ENCODE results near the gene GBE1. TPM values are rescaled to one million over a fixed set of nuclear protein-coding genes. Genes with fewer than 3 reads are reported as not detected.

Gene GBE1
- total RNA-seq, 5 donors from 2014 or later (not counting 1 experiment from before 2014, with no cell fraction given) = 8.1 to 9.2 (median 8.7) TPM

- H3K4me1 ChIP-seq (ENCODE audit: control insufficient read depth in 1 of 2, extremely low read depth in 1 of 2, insufficient read depth in 2 of 2, low read length in 2 of 2) = no peaks in the 10 kb centered on the region
- ATAC-seq (replicated peaks in 1 of 4) = no peak
- no CpG with 5 or more reads among the region's 1 CpG for WGBS (ENCODE audit: insufficient coverage)
- no peaks in the 10 kb centered on the region for H3K9me3 Mint-ChIP-seq
- no peaks in the 10 kb centered on the region for H3K27me3 ChIP-seq (replicated peaks in 1 of 2; ENCODE audit: control insufficient read depth in 2 of 2, extremely low read depth in 1 of 2, insufficient read depth in 2 of 2, low read length in 1 of 2)
- H3K9me3 ChIP-seq = no peaks in the 10 kb centered on the region
- H3K27me3 Mint-ChIP-seq = no peaks in the 10 kb centered on the region
- H3K4me3 Mint-ChIP-seq = no peak overlapping the region
- no peaks in the 10 kb centered on the region for H3K36me3 ChIP-seq (ENCODE audit: control insufficient read depth in 2 of 2, extremely low read depth in 1 of 2, insufficient read depth in 1 of 2, low read length in 1 of 2)
- peaks cover 17% of the 10 kb centered on the region for H3K36me3 Mint-ChIP-seq
- H3K4me3 ChIP-seq (ENCODE audit: control insufficient read depth in 1 of 2, extremely low read depth in 1 of 2, low read length in 1 of 2) = no peak overlapping the region
- no peak overlapping the region for H3K27ac ChIP-seq (ENCODE audit: low read length)
- no peaks in the 10 kb centered on the region for H3K4me1 Mint-ChIP-seq
- ChIA-PET CTCF (no interaction called here), POLR2A (no interaction called here)
- H3K27ac Mint-ChIP-seq = no peak overlapping the region
- no peak for DNase-seq
These were observed 203.3 kb downstream of the GBE1 start for GRCh38 chr3:81558106-81558505.

- Mint-ChIP-seq H3K27ac (no peak overlapping the region), H3K4me3 (no peak overlapping the region), H3K27me3 (no peaks in the 10 kb centered on the region), H3K4me1 (no peaks in the 10 kb centered on the region), H3K36me3 (peaks cover 25% of the 10 kb centered on the region), H3K9me3 (peaks cover 8 to 15% (median 9%) of the 10 kb centered on the region in 3 donors)
- ATAC-seq (replicated peaks in 1 of 4) (no peak), DNase-seq (no peak)
- Histone ChIP-seq H3K4me1 (ENCODE audit: control insufficient read depth in 1 of 2, extremely low read depth in 1 of 2, insufficient read depth in 2 of 2, low read length in 2 of 2) (no peaks in the 10 kb centered on the region), H3K4me3 (ENCODE audit: control insufficient read depth in 1 of 2, extremely low read depth in 1 of 2, low read length in 1 of 2) (no peak overlapping the region), H3K27me3 (replicated peaks in 1 of 2; ENCODE audit: control insufficient read depth in 2 of 2, extremely low read depth in 1 of 2, insufficient read depth in 2 of 2, low read length in 1 of 2) (no peaks in the 10 kb centered on the region), H3K9me3 (no peaks in the 10 kb centered on the region), H3K27ac (ENCODE audit: low read length) (no peak overlapping the region), H3K36me3 (ENCODE audit: control insufficient read depth in 2 of 2, extremely low read depth in 1 of 2, insufficient read depth in 1 of 2, low read length in 1 of 2) (no peaks in the 10 kb centered on the region)
- WGBS (ENCODE audit: insufficient coverage) = 100% methylated on average over 1 of the region's 2 CpGs
- CTCF ChIA-PET = no interaction called here
- POLR2A ChIA-PET = no interaction called here
These were observed 206.6 kb downstream of the GBE1 start for GRCh38 chr3:81554801-81555200.

GRCh38 chr3:81554388-81554787 lies 207.1 kb downstream of the GBE1 start:
- no peak overlapping the region for H3K4me3 Mint-ChIP-seq
- H3K27ac Mint-ChIP-seq = no peak overlapping the region
- Histone ChIP-seq H3K36me3 (ENCODE audit: control insufficient read depth in 2 of 2, extremely low read depth in 1 of 2, insufficient read depth in 1 of 2, low read length in 1 of 2) (no peaks in the 10 kb centered on the region), H3K9me3 (no peaks in the 10 kb centered on the region), H3K27ac (ENCODE audit: low read length) (no peak overlapping the region), H3K27me3 (replicated peaks in 1 of 2; ENCODE audit: control insufficient read depth in 2 of 2, extremely low read depth in 1 of 2, insufficient read depth in 2 of 2, low read length in 1 of 2) (no peaks in the 10 kb centered on the region), H3K4me1 (ENCODE audit: control insufficient read depth in 1 of 2, extremely low read depth in 1 of 2, insufficient read depth in 2 of 2, low read length in 2 of 2) (no peaks in the 10 kb centered on the region), H3K4me3 (ENCODE audit: control insufficient read depth in 1 of 2, extremely low read depth in 1 of 2, low read length in 1 of 2) (no peak overlapping the region)
- ChIA-PET CTCF (no interaction called here), POLR2A (no interaction called here)
- H3K4me1 Mint-ChIP-seq = no peaks in the 10 kb centered on the region
- peaks cover 8 to 15% (median 9%) of the 10 kb centered on the region in 3 donors for H3K9me3 Mint-ChIP-seq
- no peak for ATAC-seq (replicated peaks in 1 of 4)
- DNase-seq = no peak
- no peaks in the 10 kb centered on the region for H3K27me3 Mint-ChIP-seq
- WGBS (ENCODE audit: insufficient coverage) = no CpG with 5 or more reads among the region's 1 CpG
- H3K36me3 Mint-ChIP-seq = peaks cover 25% of the 10 kb centered on the region

GRCh38 chr3:81550415-81550814 lies 211.0 kb downstream of the GBE1 start:
- H3K36me3 ChIP-seq (ENCODE audit: control insufficient read depth in 2 of 2, extremely low read depth in 1 of 2, insufficient read depth in 1 of 2, low read length in 1 of 2) = no peaks in the 10 kb centered on the region
- no peaks in the 10 kb centered on the region for H3K9me3 ChIP-seq
- no peak overlapping the region for H3K27ac ChIP-seq (ENCODE audit: low read length)
- no peaks in the 10 kb centered on the region for H3K27me3 ChIP-seq (replicated peaks in 1 of 2; ENCODE audit: control insufficient read depth in 2 of 2, extremely low read depth in 1 of 2, insufficient read depth in 2 of 2, low read length in 1 of 2)
- Mint-ChIP-seq H3K9me3 (peaks cover 14 to 19% (median 15%) of the 10 kb centered on the region in 3 donors), H3K36me3 (peaks cover 32% of the 10 kb centered on the region), H3K4me1 (peaks cover 0 to 4% (median 0%) of the 10 kb centered on the region in 3 donors), H3K27ac (no peak overlapping the region), H3K27me3 (no peaks in the 10 kb centered on the region), H3K4me3 (no peak overlapping the region)
- WGBS (ENCODE audit: insufficient coverage) = no CpG with 5 or more reads among the region's 2 CpGs
- H3K4me1 ChIP-seq (ENCODE audit: control insufficient read depth in 1 of 2, extremely low read depth in 1 of 2, insufficient read depth in 2 of 2, low read length in 2 of 2) = no peaks in the 10 kb centered on the region
- DNase-seq (no peak), ATAC-seq (replicated peaks in 1 of 4) (no peak)
- CTCF ChIA-PET = no interaction called here
- POLR2A ChIA-PET = no interaction called here
- no peak overlapping the region for H3K4me3 ChIP-seq (ENCODE audit: control insufficient read depth in 1 of 2, extremely low read depth in 1 of 2, low read length in 1 of 2)

- Histone ChIP-seq H3K36me3 (ENCODE audit: control insufficient read depth in 2 of 2, extremely low read depth in 1 of 2, insufficient read depth in 1 of 2, low read length in 1 of 2) (no peaks in the 10 kb centered on the region), H3K9me3 (no peaks in the 10 kb centered on the region), H3K4me1 (ENCODE audit: control insufficient read depth in 1 of 2, extremely low read depth in 1 of 2, insufficient read depth in 2 of 2, low read length in 2 of 2) (no peaks in the 10 kb centered on the region), H3K27ac (ENCODE audit: low read length) (no peak overlapping the region), H3K4me3 (ENCODE audit: control insufficient read depth in 1 of 2, extremely low read depth in 1 of 2, low read length in 1 of 2) (no peak overlapping the region), H3K27me3 (replicated peaks in 1 of 2; ENCODE audit: control insufficient read depth in 2 of 2, extremely low read depth in 1 of 2, insufficient read depth in 2 of 2, low read length in 1 of 2) (no peaks in the 10 kb centered on the region)
- Mint-ChIP-seq H3K27ac (no peak overlapping the region), H3K4me3 (no peak overlapping the region), H3K36me3 (peaks cover 32% of the 10 kb centered on the region), H3K9me3 (peaks cover 14 to 19% (median 15%) of the 10 kb centered on the region in 3 donors), H3K4me1 (peaks cover 0 to 4% (median 0%) of the 10 kb centered on the region in 3 donors), H3K27me3 (no peaks in the 10 kb centered on the region)
- WGBS (ENCODE audit: insufficient coverage) = no CpG with 5 or more reads among the region's 2 CpGs
- ChIA-PET POLR2A (no interaction called here), CTCF (no interaction called here)
- DNase-seq = no peak
- ATAC-seq (replicated peaks in 1 of 4) = no peak
These were observed 211.6 kb downstream of the GBE1 start for GRCh38 chr3:81549831-81550230.

DNA sequence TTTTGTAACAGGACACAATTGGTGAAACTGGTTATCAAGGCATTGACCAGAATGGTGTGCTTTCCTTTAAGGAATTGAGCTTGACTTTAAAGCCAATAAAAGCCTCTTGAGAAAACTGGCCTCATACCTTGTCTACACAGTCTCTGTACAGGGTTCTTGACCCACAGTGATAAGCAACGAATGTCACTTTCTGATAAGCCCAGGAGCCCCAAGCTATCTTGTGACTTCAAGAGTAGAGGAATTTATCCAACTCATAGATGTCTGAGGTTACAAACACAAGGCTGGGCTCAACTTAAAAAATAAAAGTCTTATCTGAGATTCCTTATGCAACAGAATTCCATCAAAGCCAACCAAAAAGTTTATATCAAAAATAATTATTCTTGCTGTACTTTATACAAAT lies 212.1 kb downstream of the GBE1 start:
- no peaks in the 10 kb centered on the region for H3K4me1 ChIP-seq (ENCODE audit: control insufficient read depth in 1 of 2, extremely low read depth in 1 of 2, insufficient read depth in 2 of 2, low read length in 2 of 2)
- WGBS (ENCODE audit: insufficient coverage) = no CpG with 5 or more reads among the region's 1 CpG
- H3K4me3 ChIP-seq (ENCODE audit: control insufficient read depth in 1 of 2, extremely low read depth in 1 of 2, low read length in 1 of 2) = no peak overlapping the region
- H3K27ac ChIP-seq (ENCODE audit: low read length) = no peak overlapping the region
- no peak overlapping the region for H3K4me3 Mint-ChIP-seq
- ATAC-seq (replicated peaks in 1 of 4) (no peak), DNase-seq (no peak)
- H3K36me3 ChIP-seq (ENCODE audit: control insufficient read depth in 2 of 2, extremely low read depth in 1 of 2, insufficient read depth in 1 of 2, low read length in 1 of 2) = no peaks in the 10 kb centered on the region
- H3K36me3 Mint-ChIP-seq = peaks cover 32% of the 10 kb centered on the region
- H3K9me3 ChIP-seq = no peaks in the 10 kb centered on the region
- no peak overlapping the region for H3K27ac Mint-ChIP-seq
- peaks cover 14 to 19% (median 15%) of the 10 kb centered on the region in 3 donors for H3K9me3 Mint-ChIP-seq
- peaks cover 0 to 4% (median 0%) of the 10 kb centered on the region in 3 donors for H3K4me1 Mint-ChIP-seq
- no peaks in the 10 kb centered on the region for H3K27me3 Mint-ChIP-seq
- no peaks in the 10 kb centered on the region for H3K27me3 ChIP-seq (replicated peaks in 1 of 2; ENCODE audit: control insufficient read depth in 2 of 2, extremely low read depth in 1 of 2, insufficient read depth in 2 of 2, low read length in 1 of 2)
- ChIA-PET POLR2A (no interaction called here), CTCF (no interaction called here)

DNA sequence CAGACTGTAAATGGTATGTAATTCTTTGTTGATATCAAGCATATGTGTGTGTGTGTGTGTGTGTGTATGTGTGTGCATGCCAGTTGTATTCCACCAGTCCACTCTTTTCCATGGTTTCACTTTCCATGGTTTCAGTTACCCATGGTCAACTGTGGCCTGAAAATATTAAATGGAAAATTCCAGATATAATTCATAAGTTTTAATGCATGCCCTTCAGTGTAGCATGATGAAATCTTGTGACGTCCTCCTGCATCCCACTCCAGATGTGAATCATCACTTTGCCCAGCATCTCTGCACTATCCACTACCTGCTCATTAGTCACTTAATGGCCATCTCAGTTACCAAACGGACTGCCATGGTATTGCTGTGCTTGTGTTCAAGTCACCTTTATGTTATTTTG lies 215.9 kb downstream of the GBE1 start:
- H3K4me3 Mint-ChIP-seq = no peak overlapping the region

More for the DNA sequence above, 215.9 kb downstream of the GBE1 start:
- Histone ChIP-seq H3K36me3 (ENCODE audit: control insufficient read depth in 2 of 2, extremely low read depth in 1 of 2, insufficient read depth in 1 of 2, low read length in 1 of 2) (no peaks in the 10 kb centered on the region), H3K27ac (ENCODE audit: low read length) (no peak overlapping the region), H3K4me3 (ENCODE audit: control insufficient read depth in 1 of 2, extremely low read depth in 1 of 2, low read length in 1 of 2) (no peak overlapping the region), H3K4me1 (ENCODE audit: control insufficient read depth in 1 of 2, extremely low read depth in 1 of 2, insufficient read depth in 2 of 2, low read length in 2 of 2) (no peaks in the 10 kb centered on the region), H3K9me3 (no peaks in the 10 kb centered on the region), H3K27me3 (replicated peaks in 1 of 2; ENCODE audit: control insufficient read depth in 2 of 2, extremely low read depth in 1 of 2, insufficient read depth in 2 of 2, low read length in 1 of 2) (no peaks in the 10 kb centered on the region)
- Mint-ChIP-seq H3K36me3 (peaks cover 16% of the 10 kb centered on the region), H3K9me3 (peaks cover 6 to 11% (median 10%) of the 10 kb centered on the region in 3 donors), H3K27ac (no peak overlapping the region), H3K27me3 (no peaks in the 10 kb centered on the region), H3K4me1 (peaks cover 0 to 4% (median 0%) of the 10 kb centered on the region in 3 donors)
- POLR2A ChIA-PET = no interaction called here
- CTCF ChIA-PET = no interaction called here
- no peak for ATAC-seq (replicated peaks in 1 of 4)
- whole genome bisulfite sequencing (ENCODE audit: insufficient coverage) = no CpG with 5 or more reads among the region's 2 CpGs
- no peak for DNase-seq
